LNCaP clone FGC (cell line): Measurements from ENCODE around the gene DEDD2.
"Not testable (repeated sequence)": the region's sequence is repeated elsewhere in the genome, so short reads cannot be mapped to it uniquely, and the experiment has no call there.

ENCODE experiments used
- DNase-seq: peaks from one replicate; pipeline ENCODE4 v3.0.0-alpha.2; 2011; ENCODE audit warnings: low read depth
- H3K4me3 ChIP-seq: 2 replicates; pipeline ENCODE4 v1.5.1; 2011; ENCODE audit warnings: mild to moderate bottlenecking, low read depth, low read length, control low read depth
- TF ChIP-seq, protein P1 (sequence below): IDR thresholded peaks from 2 replicates; pipeline ENCODE4 v1.5.1; 2012; ENCODE audit warnings: mild to moderate bottlenecking; ENCODE audit not compliant: control insufficient read depth, insufficient read depth; ENCODE audit errors: extremely low read depth

Gene DEDD2, protein sequence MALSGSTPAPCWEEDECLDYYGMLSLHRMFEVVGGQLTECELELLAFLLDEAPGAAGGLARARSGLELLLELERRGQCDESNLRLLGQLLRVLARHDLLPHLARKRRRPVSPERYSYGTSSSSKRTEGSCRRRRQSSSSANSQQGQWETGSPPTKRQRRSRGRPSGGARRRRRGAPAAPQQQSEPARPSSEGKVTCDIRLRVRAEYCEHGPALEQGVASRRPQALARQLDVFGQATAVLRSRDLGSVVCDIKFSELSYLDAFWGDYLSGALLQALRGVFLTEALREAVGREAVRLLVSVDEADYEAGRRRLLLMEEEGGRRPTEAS

DNA sequence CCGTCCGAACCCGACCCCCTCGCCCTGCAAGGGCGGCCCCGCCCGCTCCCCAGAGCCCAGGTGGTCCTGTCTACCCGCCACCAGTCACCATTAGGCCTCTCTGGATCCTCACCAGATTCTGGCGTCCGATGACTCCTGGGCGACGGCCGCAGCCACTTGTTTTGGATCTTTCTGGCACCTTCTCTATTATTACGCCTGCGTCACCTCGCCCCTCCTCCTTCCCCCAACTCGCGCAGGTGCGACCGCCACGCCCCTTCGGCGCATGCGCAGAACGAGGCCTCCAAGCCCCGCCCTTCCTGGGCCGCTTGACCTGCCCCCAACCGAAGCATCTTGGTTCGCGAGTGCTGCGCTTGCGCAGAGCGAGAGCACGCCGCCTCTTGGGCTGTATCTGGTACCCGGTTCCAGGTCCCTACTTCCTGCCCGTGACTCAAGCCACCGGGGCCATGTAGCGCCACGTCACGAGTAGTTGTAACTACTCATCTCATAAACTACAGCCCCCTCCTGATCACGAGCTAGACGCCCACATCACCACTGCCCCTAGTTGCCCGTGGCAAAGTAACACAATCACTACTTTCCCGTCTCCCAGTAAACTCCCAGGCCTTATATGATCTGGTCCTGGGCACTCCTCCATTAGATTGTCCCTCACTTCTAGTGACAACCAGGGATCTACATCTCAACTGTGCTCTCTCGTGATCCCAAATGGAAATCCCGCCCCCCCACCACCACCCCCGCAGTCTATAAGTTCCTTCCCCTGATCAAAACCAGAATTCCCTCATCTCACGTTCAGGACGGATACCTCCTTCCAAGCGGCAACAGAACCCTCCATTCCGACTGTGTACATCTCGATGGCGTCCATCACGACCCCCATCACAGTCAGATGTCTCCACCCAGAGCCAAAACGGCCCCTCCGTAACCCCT is at the start of gene DEDD2:
TSS of gene DEDD2 (minus strand) at position 158 of the 918 bp plus-strand sequence. CDS start 670 bp downstream, outside the sequence.
- TF ChIP-seq, protein P1, sequence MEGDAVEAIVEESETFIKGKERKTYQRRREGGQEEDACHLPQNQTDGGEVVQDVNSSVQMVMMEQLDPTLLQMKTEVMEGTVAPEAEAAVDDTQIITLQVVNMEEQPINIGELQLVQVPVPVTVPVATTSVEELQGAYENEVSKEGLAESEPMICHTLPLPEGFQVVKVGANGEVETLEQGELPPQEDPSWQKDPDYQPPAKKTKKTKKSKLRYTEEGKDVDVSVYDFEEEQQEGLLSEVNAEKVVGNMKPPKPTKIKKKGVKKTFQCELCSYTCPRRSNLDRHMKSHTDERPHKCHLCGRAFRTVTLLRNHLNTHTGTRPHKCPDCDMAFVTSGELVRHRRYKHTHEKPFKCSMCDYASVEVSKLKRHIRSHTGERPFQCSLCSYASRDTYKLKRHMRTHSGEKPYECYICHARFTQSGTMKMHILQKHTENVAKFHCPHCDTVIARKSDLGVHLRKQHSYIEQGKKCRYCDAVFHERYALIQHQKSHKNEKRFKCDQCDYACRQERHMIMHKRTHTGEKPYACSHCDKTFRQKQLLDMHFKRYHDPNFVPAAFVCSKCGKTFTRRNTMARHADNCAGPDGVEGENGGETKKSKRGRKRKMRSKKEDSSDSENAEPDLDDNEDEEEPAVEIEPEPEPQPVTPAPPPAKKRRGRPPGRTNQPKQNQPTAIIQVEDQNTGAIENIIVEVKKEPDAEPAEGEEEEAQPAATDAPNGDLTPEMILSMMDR = no peak; the same call in 1 of the 2 replicates
- H3K4me3 ChIP-seq = peak within 1 kb of the TSS; percentile 72
- peak; percentile 75 for DNase-seq

DNA sequence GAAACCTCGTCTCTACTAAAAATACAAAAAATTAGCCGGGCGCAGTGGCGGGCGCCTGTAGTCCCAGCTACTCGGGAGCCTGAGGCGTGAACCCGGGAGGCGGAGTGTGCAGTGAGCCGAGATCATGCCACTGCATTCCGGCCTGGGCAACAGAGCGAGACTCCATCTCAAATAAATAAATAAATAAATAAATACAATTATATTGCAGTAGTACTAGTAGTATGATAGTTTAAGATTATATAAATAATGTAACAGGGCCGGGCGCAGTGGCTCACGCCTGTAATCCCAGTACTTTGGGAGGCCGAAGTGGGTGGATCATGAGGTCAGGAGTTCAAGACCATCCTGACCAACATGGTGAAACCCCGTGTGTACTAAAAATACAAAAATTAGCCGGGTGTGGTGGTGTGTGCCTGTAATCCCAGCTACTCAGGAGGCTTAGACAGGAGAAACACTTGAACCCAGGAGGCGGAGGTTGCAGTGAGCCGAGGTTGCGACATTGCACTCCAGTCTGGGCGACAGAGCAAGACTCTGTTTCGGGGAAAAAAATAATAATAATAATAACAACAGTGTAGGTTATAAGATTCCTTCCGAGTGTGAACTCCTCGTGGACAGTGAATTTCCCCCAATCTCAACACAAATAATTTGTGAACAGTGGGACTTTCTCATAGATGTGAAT is 49.6 kb upstream of the DEDD2 start:
- DNase-seq, H3K4me3 ChIP-seq: not testable (repeated sequence)

DNA sequence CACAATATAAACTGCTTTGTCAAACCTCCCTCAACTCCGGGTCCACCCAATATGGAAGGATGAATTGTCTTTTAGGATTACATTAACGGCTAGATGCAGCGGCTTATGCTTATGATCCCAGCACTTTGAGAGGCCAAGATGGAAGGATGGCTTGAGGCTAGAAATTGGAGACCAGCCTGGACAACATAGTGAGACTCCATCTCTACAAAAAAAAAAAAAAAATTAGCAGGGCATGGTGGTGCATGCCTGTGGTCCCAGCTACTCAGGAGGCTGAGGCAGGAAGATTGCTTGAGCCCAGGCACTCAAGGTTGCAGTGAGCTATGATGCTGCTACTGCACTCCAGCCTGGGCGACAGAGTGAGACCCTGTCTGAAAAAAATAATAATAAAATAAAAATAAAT is 48.6 kb upstream of the DEDD2 start:
- not testable (repeated sequence) for DNase-seq, H3K4me3 ChIP-seq

DNA sequence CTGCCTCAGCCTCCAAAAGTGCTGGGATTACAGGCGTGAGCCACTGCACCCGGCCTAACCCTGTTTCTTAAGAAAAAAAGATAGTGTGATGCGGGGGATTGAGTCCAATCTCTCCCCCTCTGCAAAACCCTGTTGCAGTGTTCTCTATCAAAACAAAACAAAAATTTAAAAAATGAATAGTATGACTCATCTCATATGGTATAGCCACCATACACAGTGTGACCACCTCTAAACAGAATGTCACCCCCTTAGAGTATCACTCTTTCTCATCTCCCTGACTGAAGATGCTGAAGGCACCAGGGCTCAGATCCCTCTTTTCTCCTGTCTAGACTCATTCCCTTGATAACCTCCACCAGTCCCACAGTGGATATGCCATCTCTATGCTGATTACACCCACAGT is 44.3 kb upstream of the DEDD2 start:
- TF ChIP-seq, protein P1 = no peak
- no peak for DNase-seq
- H3K4me3 ChIP-seq = no peak overlapping the region

DNA sequence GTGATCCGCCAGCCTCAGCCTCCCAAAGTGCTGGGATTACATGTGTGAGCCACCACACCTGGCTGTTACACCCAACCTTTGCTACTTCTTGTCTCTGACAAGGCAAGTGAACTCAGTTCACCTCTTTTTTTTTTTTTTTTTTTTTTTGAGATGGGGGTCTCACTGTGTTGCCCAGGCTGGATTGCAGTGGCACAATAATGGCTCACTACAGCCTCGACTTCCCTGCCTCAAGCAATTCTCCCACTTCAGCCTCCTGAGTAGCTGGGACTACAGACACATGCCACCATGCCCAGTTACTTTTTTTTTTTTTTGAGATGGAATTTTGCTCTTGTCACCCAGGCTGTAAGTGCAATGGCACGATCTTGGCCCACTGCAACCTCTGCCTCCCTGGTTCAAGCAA is 40.4 kb upstream of the DEDD2 start:
- not testable (repeated sequence) for DNase-seq, H3K4me3 ChIP-seq

DNA sequence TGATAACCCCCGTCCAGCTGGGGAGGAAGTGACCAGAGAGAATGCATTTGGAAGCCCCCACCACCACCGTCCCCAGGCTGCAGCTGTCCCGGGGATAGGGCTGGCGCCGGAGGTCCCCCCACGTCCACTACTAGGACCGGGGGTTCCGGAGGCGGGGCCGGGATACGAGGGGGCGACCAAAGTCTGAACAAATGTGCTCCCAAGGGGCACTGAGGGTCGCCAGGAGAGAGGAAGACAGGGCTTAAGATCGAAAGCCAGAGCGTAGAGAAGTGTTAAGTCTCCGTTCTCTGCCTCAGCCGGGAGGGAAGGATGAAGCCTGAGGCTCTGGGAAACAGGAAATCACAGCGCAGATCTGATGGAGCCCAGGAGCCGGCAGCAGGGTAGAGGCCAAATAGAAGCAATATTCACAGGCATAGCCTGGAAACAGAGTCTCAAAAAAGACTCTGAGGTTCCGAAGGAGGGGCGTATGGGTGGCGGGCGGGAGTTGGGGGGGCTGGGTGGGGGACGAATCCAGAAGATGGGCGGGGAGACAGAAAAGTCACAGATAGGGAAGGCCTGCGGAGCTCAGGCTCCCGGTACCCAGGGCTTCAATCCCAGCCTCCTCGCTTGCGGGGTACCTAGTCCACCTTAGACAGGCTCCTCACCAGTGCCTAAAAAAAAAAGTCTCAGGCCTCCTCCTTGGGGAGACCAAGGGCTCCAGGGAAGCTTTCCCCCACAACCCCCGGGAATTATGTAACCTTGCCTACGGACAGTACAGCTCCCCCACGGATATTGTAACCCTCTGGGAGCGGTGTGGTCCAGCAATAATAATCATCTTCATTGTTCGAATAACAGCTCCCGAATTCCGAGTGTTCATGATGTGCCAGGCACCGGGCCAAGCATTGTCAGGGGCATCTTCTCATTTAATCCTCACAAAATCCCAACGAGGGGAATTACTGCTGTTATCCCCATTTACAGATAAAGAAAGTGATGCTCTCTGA is 38.6 kb upstream of the DEDD2 start:
- TF ChIP-seq, protein P1 = no peak
- no peak for DNase-seq
- H3K4me3 ChIP-seq = peak overlapping the region; percentile 43

DNA sequence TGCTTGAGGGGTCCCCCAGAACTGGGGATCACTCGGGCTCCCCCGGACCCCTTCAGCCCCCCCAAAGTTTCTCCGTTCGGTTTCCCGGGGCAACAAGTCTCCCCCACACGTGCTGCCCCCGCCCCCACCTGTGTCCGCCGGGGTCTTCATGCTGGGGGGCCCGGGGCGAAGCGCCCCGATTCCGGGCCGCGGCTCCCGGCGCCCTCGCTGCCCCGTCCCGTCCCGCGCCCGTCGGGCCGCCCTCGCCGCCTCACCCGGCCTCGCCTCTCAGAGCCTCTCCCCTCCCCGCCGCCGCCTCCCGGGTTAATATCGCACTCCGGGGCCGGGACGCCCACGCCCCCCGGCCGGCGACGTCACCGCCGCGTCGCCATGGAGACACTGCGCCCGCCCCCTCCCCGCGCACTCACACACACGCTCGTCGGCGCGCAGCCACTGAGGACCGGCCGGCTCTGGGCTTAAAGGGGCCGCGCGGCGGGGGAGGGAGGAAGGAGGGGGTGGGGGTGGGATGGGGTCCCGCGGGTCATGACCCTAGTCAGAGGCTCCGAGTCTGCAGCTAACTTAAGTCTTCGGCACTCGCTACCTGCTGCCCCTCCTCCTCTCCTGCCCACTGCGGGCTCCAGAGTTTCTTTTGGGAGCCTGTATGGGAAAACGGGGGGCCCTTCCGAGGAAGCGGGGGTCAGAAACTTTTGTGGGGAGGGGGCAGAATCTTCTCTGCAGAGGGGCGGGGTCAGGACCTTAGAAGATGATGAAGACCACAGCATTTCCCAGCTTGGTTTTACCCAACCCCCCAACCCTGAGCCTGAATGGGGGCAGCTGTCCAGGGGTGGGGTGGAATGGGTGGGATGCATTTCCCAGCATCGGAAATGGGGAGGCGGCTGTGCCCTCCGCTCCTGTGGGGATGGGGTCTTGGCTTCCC is 37.6 kb upstream of the DEDD2 start, which contains the start of gene ERF:
TSS of gene ERF (minus strand) at position 279 of the 916 bp plus-strand sequence. CDS start at position 150, 129 bp downstream.
- TF ChIP-seq, protein P1 = no peak
- no peak for DNase-seq
- H3K4me3 ChIP-seq = peak within 1 kb of the TSS; percentile 82
